ENCODE measurements around the gene AQP12B.

- TF ChIP-seq CTCF (IDR thresholded peaks at IDR 0.05; ENCODE audit: poor library complexity, severe bottlenecking) (no peak), TAF1 (IDR thresholded peaks at IDR 0.05; ENCODE audit: low read depth) (no peak), EZH2 (IDR thresholded peaks at IDR 0.05; ENCODE audit: borderline replicate concordance, insufficient read depth, low read length, poor library complexity, severe bottlenecking) (no peak), POLR2AphosphoS5 (IDR thresholded peaks at IDR 0.05) (no peak), REST (IDR thresholded peaks at IDR 0.05; ENCODE audit: borderline replicate concordance) (no peak)
These were observed 45.4 kb downstream of the AQP12B start for GRCh38 chr2:240637116-240637900.
